GM23338 (cell line): ENCODE results near the gene DNASE1. TPM values are rescaled to one million over a fixed set of nuclear protein-coding genes. Genes with fewer than 3 reads are reported as not detected.

Experiments used
- ATAC-seq: fragments of 200-7000 bp; cut with Tn5 transposase; 3 replicates; pipeline ENCODE4 v1.9.1; 2020
- DNase-seq: peaks from one replicate; pipeline ENCODE4 v3.0.0-alpha.2; 2015; ENCODE audit warnings: low spot score
- H2AFZ ChIP-seq: fragments of 200-600 bp; sonication (generic); 2 replicates; pipeline ENCODE4 v1.8.0; 2016; ENCODE audit warnings: antibody characterized with exemption, mild to moderate bottlenecking, moderate library complexity
- H3F3A ChIP-seq: fragments of 200-600 bp; sonication (generic); replicated peaks from 2 replicates; pipeline ENCODE4 v1.8.0; 2017; ENCODE audit warnings: antibody characterized with exemption, mixed run types, low read depth
- H3K27ac ChIP-seq: fragments of 200-600 bp; sonication (generic); 2 replicates; pipeline ENCODE4 v1.6.1; 2016; ENCODE audit warnings: low read depth
- H3K27me3 ChIP-seq: fragments of 200-600 bp; sonication (generic); 2 replicates; pipeline ENCODE4 v1.8.0; 2016; ENCODE audit warnings: mild to moderate bottlenecking, mixed run types, moderate library complexity; ENCODE audit not compliant: insufficient read depth
- H3K36me3 ChIP-seq: fragments of 200-600 bp; sonication (generic); 2 replicates; pipeline ENCODE4 v1.8.0; 2016; ENCODE audit warnings: mild to moderate bottlenecking; ENCODE audit not compliant: insufficient read depth
- H3K4me1 ChIP-seq: fragments of 200-600 bp; sonication (generic); 2 replicates; pipeline ENCODE4 v1.8.0; 2016; ENCODE audit warnings: mild to moderate bottlenecking, moderate library complexity; ENCODE audit not compliant: insufficient read depth
- H3K4me2 ChIP-seq: fragments of 200-600 bp; sonication (generic); 2 replicates; pipeline ENCODE4 v1.7.1; 2017; ENCODE audit warnings: mixed run types
- H3K4me3 ChIP-seq: fragments of 200-600 bp; sonication (generic); 2 replicates; pipeline ENCODE4 v1.6.1; 2016; ENCODE audit warnings: mixed run types
- H3K79me2 ChIP-seq: fragments of 200-600 bp; sonication (generic); replicated peaks from 2 replicates; pipeline ENCODE4 v1.8.0; 2017; ENCODE audit warnings: mild to moderate bottlenecking; ENCODE audit not compliant: insufficient read depth
- H3K9me2 ChIP-seq: fragments of 200-600 bp; sonication (generic); 2 replicates; pipeline ENCODE4 v1.8.0; 2017; ENCODE audit not compliant: insufficient read depth
- H4K20me1 ChIP-seq: fragments of 200-600 bp; sonication (generic); replicated peaks from 2 replicates; pipeline ENCODE4 v1.8.0; 2017; ENCODE audit warnings: mild to moderate bottlenecking; ENCODE audit not compliant: insufficient read depth
- H3K27ac Mint-ChIP-seq: 2 replicates; pipeline ENCODE4 v1.8.0; 2020; ENCODE audit warnings: inconsistent platforms, mild to moderate bottlenecking, moderate library complexity, mixed read lengths
- H3K27me3 Mint-ChIP-seq: 3 replicates; pipeline ENCODE4 v1.8.0; 2022; ENCODE audit warnings: low read depth, mild to moderate bottlenecking, moderate library complexity, mixed read lengths, inconsistent platforms; ENCODE audit not compliant: insufficient read depth, poor library complexity
- H3K36me3 Mint-ChIP-seq: 3 replicates; pipeline ENCODE4 v1.8.0; 2021; ENCODE audit warnings: low read depth, mild to moderate bottlenecking, inconsistent platforms, moderate library complexity, mixed read lengths
- H3K4me1 Mint-ChIP-seq: 3 replicates; pipeline ENCODE4 v1.8.0; 2020; ENCODE audit warnings: mild to moderate bottlenecking, inconsistent platforms, mixed read lengths
- H3K4me3 Mint-ChIP-seq: 3 replicates; pipeline ENCODE4 v1.8.0; 2021; ENCODE audit warnings: moderate library complexity, mild to moderate bottlenecking, inconsistent platforms, mixed read lengths
- H3K9me3 Mint-ChIP-seq: 3 replicates; pipeline ENCODE4 v1.8.0; 2020; ENCODE audit warnings: moderate library complexity, mild to moderate bottlenecking, inconsistent platforms, mixed read lengths
- JUNB ChIP-seq: IDR thresholded peaks from one replicate; pipeline ENCODE4 v1.6.1; 2016; ENCODE audit warnings: antibody characterized with exemption; ENCODE audit not compliant: unreplicated experiment
- POLR2AphosphoS5 ChIP-seq: IDR thresholded peaks from 2 replicates; pipeline ENCODE4 v1.6.1; 2016; ENCODE audit warnings: antibody characterized with exemption, low read depth
- ZNF331 ChIP-seq: fragments of 250-450 bp; sonication (Bioruptor Pico); IDR thresholded peaks from 2 replicates; pipeline ENCODE4 v1.5.0; 2020; ENCODE audit warnings: low read depth, mild to moderate bottlenecking, moderate library complexity
- ZNF462 ChIP-seq: fragments of 250-450 bp; sonication (Bioruptor Pico); IDR thresholded peaks from 2 replicates; pipeline ENCODE4 v1.5.0; 2020; ENCODE audit warnings: mild to moderate bottlenecking, moderate library complexity
- polyA plus RNA-seq: library from polyadenylated mRNA; unstranded; fragments of >200 nt; fragmentation: Nextera tagmentation; extraction: Ambion mirVana; gene quantifications from 2 replicates; pipeline ENCODE4 v1.2.1, GENCODE V29; 2016
- total RNA-seq: library from RNA; depleted of rRNA; stranded (reverse); fragments of >200 nt; shearing (Covaris generic); gene quantifications from 2 replicates; pipeline ENCODE4 v1.2.3, GENCODE V29; 2014

Gene DNASE1
- total and polyA plus RNA-seq, 2 experiments from 2014 or later = 7.9 to 23.0 TPM

- TF ChIP-seq ZNF462 (no peak), JUNB (no peak)
Observed at GRCh38 chr16:3610698-3611145, 43.8 kb upstream of the DNASE1 start (continued).

GRCh38 chr16:3611146-3611975 lies 43.1 kb upstream of the DNASE1 start, which contains the start of gene SLX4:
TSS of gene SLX4 (minus strand) at chr16:3611606. CDS start at chr16:3608964, 2,642 bp downstream.
- Histone ChIP-seq H3K4me1 (peaks cover 6% of the 10 kb centered on the region), H3K4me3 (peak within 1 kb of the TSS; percentile 98), H4K20me1 (0 out of 2 replicates have a peak, but pooled peaks cover 9% of the 10 kb centered on the region), H3K36me3 (no peaks in the 10 kb centered on the region), H3K27me3 (no peaks in the 10 kb centered on the region), H3K27ac (peak within 1 kb of the TSS; percentile 87), H3K4me2 (peak within 1 kb of the TSS; percentile 96), H3K79me2 (peaks cover 44% of the 10 kb centered on the region), H3F3A (peaks cover 15% of the 10 kb centered on the region; the same call in 1 of the 2 replicates), H3K9me2 (no peaks in the 10 kb centered on the region), H2AFZ (peak within 1 kb of the TSS; percentile 98)
- Mint-ChIP-seq H3K27ac (peak within 1 kb of the TSS; percentile 91), H3K36me3 (peaks cover 9% of the 10 kb centered on the region; the same call in 2 of the 3 replicates), H3K9me3 (no peaks in the 10 kb centered on the region), H3K4me1 (peaks cover 21% of the 10 kb centered on the region), H3K27me3 (peaks cover 6% of the 10 kb centered on the region), H3K4me3 (peak within 1 kb of the TSS; percentile 96)
- ATAC-seq = peak; percentile 91
- peak; percentile 73 for TF ChIP-seq POLR2AphosphoS5
- no peak for TF ChIP-seq ZNF331 (CRISPR knock-in tag)
- DNase-seq = peak; percentile 94
